ENCODE measurements around the gene SNX21.

SNX21 gene

GRCh38 chr20:45812157-45813005, 21.2 kb upstream of the SNX21 start, which contains the start of gene UBE2C:
Gene UBE2C (plus strand): TSS chr20:45812644. CDS start chr20:45812696, 52 bp downstream.
- Histone ChIP-seq H3K4me1 (ENCODE audit: control insufficient read depth, insufficient read depth, low read length) (peaks cover 6% of the 10 kb centered on the region; the same call in 1 of the 2 replicates), H3K9ac (ENCODE audit: low read length) (peak within 1 kb of the TSS; percentile 90), H3K27ac (ENCODE audit: low read depth, low read length) (peak within 1 kb of the TSS; percentile 77), H3K36me3 (ENCODE audit: control insufficient read depth, insufficient read depth, low read length) (peaks cover 67% of the 10 kb centered on the region), H3K9me3 (ENCODE audit: control insufficient read depth, insufficient read depth, low read depth, low read length) (no peaks in the 10 kb centered on the region), H3K4me3 (ENCODE audit: low read depth, low read length) (peak within 1 kb of the TSS; percentile 97), H3K27me3 (ENCODE audit: control insufficient read depth, insufficient read depth, low read length) (no peaks in the 10 kb centered on the region)

DNA sequence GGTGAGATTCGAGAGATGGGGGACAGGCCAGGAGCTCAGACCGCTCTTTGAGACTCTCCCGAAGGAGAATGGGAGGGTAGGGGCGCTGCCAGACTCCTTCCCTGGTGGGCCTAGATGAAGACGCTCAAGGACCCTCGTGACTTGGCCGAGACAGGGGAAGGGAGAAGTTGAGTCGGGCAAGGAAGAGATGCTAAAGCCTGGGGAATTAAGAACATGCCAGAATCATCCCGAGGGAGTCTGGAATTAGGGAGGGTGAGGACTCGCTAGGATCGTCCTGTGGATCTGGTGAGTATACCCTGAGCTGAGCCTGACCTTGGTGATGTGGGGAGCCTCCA, 20.6 kb upstream of the SNX21 start:
- H3K36me3 ChIP-seq (ENCODE audit: control insufficient read depth, insufficient read depth, low read length) = peaks cover 67% of the 10 kb centered on the region
- H3K4me3 ChIP-seq (ENCODE audit: low read depth, low read length) = peak overlapping the region; percentile 97
- H3K27ac ChIP-seq (ENCODE audit: low read depth, low read length) = peak overlapping the region; percentile 77

DNA sequence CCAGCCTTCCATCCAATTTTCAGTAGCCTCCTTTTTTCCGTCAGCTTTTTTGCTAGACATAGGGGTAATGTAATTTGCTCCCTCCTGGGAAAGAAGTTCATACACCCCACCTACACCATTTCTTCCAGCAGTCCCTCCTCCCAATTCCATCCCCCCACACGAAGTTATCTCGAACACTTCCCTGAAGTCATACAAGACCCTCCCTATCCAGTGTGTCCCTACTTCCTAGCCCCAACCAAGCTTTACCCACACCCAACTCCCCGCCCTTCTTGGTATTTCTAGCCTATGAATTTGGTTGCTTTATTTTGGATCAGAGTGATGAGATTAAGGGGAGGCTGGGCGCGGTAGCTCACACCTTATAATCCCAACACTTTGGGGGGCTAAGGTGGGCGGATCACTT, 20.1 kb upstream of the SNX21 start:
- H3K9me3 ChIP-seq (ENCODE audit: control insufficient read depth, insufficient read depth, low read depth, low read length) = no peaks in the 10 kb centered on the region
- no peak overlapping the region for H3K27ac ChIP-seq (ENCODE audit: low read depth, low read length)
- H3K4me1 ChIP-seq (ENCODE audit: control insufficient read depth, insufficient read depth, low read length) = peaks cover 6% of the 10 kb centered on the region; the same call in 1 of the 2 replicates
- peak overlapping the region; percentile 97 for H3K4me3 ChIP-seq (ENCODE audit: low read depth, low read length)
- no peaks in the 10 kb centered on the region for H3K27me3 ChIP-seq (ENCODE audit: control insufficient read depth, insufficient read depth, low read length)
- peak overlapping the region; percentile 90 for H3K9ac ChIP-seq (ENCODE audit: low read length)
- peaks cover 67% of the 10 kb centered on the region for H3K36me3 ChIP-seq (ENCODE audit: control insufficient read depth, insufficient read depth, low read length)

More for the DNA sequence above, 20.6 kb upstream of the SNX21 start:
- Histone ChIP-seq H3K4me1 (ENCODE audit: control insufficient read depth, insufficient read depth, low read length) (peaks cover 6% of the 10 kb centered on the region; the same call in 1 of the 2 replicates), H3K9me3 (ENCODE audit: control insufficient read depth, insufficient read depth, low read depth, low read length) (no peaks in the 10 kb centered on the region), H3K27me3 (ENCODE audit: control insufficient read depth, insufficient read depth, low read length) (no peaks in the 10 kb centered on the region), H3K9ac (ENCODE audit: low read length) (peak overlapping the region; percentile 90)

DNA sequence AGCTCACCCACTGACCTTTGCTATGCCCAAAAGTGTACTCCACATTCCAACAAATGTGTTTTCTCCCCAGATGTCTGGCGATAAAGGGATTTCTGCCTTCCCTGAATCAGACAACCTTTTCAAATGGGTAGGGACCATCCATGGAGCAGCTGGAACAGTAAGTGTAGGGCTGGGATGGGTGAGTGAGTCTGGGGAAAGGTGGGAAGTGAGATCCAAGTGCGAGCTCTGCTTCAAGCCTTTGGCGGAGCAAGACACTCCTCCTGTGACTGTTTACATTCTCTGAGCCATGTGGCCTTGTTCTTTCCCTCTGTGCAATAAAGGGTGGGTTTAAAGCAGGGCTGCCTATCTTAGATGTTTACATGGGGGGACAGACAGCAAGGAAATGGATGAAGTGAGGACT, 19.3 kb upstream of the SNX21 start:
- H3K4me3 ChIP-seq (ENCODE audit: low read depth, low read length) = no peak overlapping the region
- H3K27ac ChIP-seq (ENCODE audit: low read depth, low read length) = no peak overlapping the region
- H3K9ac ChIP-seq (ENCODE audit: low read length) = no peak overlapping the region
- H3K27me3 ChIP-seq (ENCODE audit: control insufficient read depth, insufficient read depth, low read length) = no peaks in the 10 kb centered on the region
- H3K9me3 ChIP-seq (ENCODE audit: control insufficient read depth, insufficient read depth, low read depth, low read length) = no peaks in the 10 kb centered on the region
- peaks cover 61% of the 10 kb centered on the region for H3K36me3 ChIP-seq (ENCODE audit: control insufficient read depth, insufficient read depth, low read length)
- H3K4me1 ChIP-seq (ENCODE audit: control insufficient read depth, insufficient read depth, low read length) = peaks cover 8% of the 10 kb centered on the region; the same call in 1 of the 2 replicates

DNA sequence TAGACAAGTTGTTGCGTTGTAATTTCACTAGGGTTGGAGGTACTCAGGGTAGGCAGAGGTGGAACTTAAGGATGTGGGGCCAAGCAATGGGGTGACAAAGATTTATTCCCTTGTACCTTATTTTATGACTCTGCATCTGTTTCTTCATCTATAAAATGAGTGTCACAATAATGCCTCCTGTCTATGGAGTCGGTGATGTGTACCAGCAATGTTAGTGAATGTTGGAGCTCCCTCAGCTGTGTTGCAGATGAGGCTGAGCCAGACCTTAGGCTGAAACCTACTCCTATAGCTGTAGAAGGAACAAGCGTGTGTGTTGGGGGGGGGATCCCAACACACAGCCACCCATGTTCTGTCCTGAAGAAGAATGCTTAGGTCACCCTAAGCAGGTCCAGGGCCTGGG, 16.6 kb upstream of the SNX21 start:
- Histone ChIP-seq H3K27me3 (ENCODE audit: control insufficient read depth, insufficient read depth, low read length) (peaks cover 2% of the 10 kb centered on the region; the same call in 1 of the 2 replicates), H3K4me1 (ENCODE audit: control insufficient read depth, insufficient read depth, low read length) (peaks cover 9% of the 10 kb centered on the region; the same call in 1 of the 2 replicates), H3K27ac (ENCODE audit: low read depth, low read length) (no peak overlapping the region), H3K36me3 (ENCODE audit: control insufficient read depth, insufficient read depth, low read length) (peaks cover 38% of the 10 kb centered on the region), H3K4me3 (ENCODE audit: low read depth, low read length) (no peak overlapping the region), H3K9ac (ENCODE audit: low read length) (no peak overlapping the region), H3K9me3 (ENCODE audit: control insufficient read depth, insufficient read depth, low read depth, low read length) (no peaks in the 10 kb centered on the region)

DNA sequence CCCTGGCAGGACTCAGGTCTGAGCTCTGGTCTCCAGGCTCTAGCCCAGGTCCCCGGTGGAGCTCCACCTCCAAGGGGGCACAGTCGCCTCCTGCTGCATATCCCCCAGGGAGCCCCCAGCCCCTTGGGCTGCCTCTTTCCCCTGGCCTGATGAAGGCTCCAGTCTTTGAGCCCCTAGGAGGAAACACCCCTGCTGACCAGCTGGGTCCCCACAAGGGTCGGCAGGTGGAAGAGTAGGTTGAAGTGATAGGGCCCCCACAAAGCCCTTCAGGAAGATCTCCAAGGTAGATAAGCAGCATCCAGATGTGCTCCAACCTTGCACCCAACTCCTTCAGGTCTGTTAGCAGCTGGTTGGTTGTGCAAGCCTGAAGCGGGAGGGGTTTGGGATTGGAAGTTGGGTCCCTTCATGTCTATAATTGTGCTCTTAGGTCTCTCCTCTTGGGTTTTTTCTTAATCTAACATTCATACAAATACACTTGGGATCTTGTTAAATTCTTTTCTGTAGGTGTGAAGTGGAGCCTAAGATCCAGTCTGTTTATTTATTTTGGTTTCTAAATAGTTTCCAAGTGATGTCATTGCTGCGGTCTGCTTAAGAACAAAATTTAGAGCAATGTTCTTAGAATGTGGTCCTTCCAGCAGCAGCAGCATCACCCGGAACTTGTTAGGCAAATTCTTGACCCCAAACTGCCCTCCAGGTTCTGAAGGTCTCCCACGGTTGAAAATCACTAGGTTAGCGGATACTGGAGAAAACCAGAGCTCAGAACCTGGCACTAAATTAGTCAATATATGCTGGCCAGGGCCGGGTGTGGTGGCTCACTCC, 16.0 kb upstream of the SNX21 start:
- no peak overlapping the region for H3K4me3 ChIP-seq (ENCODE audit: low read depth, low read length)
- H3K9me3 ChIP-seq (ENCODE audit: control insufficient read depth, insufficient read depth, low read depth, low read length) = no peaks in the 10 kb centered on the region
- H3K36me3 ChIP-seq (ENCODE audit: control insufficient read depth, insufficient read depth, low read length) = peaks cover 38% of the 10 kb centered on the region
- H3K27ac ChIP-seq (ENCODE audit: low read depth, low read length) = no peak overlapping the region
- peaks cover 8% of the 10 kb centered on the region for H3K27me3 ChIP-seq (ENCODE audit: control insufficient read depth, insufficient read depth, low read length)
- H3K4me1 ChIP-seq (ENCODE audit: control insufficient read depth, insufficient read depth, low read length) = peaks cover 15% of the 10 kb centered on the region
- H3K9ac ChIP-seq (ENCODE audit: low read length) = no peak overlapping the region

DNA sequence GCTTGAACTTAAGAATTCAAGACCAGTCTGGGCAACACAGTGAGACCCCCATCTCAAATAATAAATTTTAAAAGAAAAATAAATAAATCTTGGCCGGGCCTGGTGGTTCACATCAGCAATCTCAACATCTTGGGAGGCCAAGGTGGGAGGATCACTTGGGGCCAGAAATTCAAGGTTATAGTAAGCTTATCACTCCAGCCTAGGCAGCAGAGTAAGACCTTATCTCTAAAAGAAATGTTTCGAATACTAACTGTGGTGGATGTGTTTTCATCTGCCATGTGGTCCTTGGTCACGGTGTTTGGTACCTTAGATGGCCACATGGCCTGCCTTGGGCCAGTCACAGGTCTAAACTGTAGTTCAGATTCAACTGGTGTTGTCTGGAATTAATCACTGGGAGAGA, 15.4 kb upstream of the SNX21 start:
- Histone ChIP-seq H3K36me3 (ENCODE audit: control insufficient read depth, insufficient read depth, low read length) (peaks cover 36% of the 10 kb centered on the region), H3K27ac (ENCODE audit: low read depth, low read length) (no peak overlapping the region), H3K4me3 (ENCODE audit: low read depth, low read length) (no peak overlapping the region), H3K9me3 (ENCODE audit: control insufficient read depth, insufficient read depth, low read depth, low read length) (no peaks in the 10 kb centered on the region), H3K27me3 (ENCODE audit: control insufficient read depth, insufficient read depth, low read length) (peaks cover 15% of the 10 kb centered on the region), H3K9ac (ENCODE audit: low read length) (no peak overlapping the region), H3K4me1 (ENCODE audit: control insufficient read depth, insufficient read depth, low read length) (peaks cover 20% of the 10 kb centered on the region)

DNA sequence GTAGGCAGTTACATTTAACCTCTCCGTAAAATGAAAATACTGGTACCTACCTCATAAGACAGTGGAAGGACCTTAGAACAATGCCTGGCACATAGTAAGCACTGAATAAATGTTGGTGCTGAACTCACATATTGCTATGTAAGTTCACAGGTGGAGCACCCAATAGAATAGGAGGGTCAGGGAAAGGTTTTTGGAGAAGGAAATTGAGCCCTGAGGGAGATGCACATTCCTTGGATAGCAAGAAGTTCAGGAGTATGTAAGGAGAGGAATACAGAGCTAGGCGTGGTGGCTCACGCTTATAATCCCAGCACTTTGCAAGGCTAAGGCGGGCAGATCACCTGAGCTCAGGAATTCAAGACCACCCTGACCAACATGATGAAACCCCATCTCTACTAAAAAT, 14.1 kb upstream of the SNX21 start:
- H3K4me3 ChIP-seq (ENCODE audit: low read depth, low read length) = no peak overlapping the region
- peaks cover 22% of the 10 kb centered on the region for H3K27me3 ChIP-seq (ENCODE audit: control insufficient read depth, insufficient read depth, low read length)
- H3K9ac ChIP-seq (ENCODE audit: low read length) = no peak overlapping the region
- no peak overlapping the region for H3K27ac ChIP-seq (ENCODE audit: low read depth, low read length)
- peaks cover 26% of the 10 kb centered on the region for H3K36me3 ChIP-seq (ENCODE audit: control insufficient read depth, insufficient read depth, low read length)
- no peaks in the 10 kb centered on the region for H3K9me3 ChIP-seq (ENCODE audit: control insufficient read depth, insufficient read depth, low read depth, low read length)
- H3K4me1 ChIP-seq (ENCODE audit: control insufficient read depth, insufficient read depth, low read length) = peaks cover 21% of the 10 kb centered on the region

GRCh38 chr20:45821947-45822346, 11.7 kb upstream of the SNX21 start:
- H3K4me3 ChIP-seq (ENCODE audit: low read depth, low read length) = no peak overlapping the region
- no peak overlapping the region for H3K27ac ChIP-seq (ENCODE audit: low read depth, low read length)
- peaks cover 22% of the 10 kb centered on the region for H3K27me3 ChIP-seq (ENCODE audit: control insufficient read depth, insufficient read depth, low read length)
- no peaks in the 10 kb centered on the region for H3K9me3 ChIP-seq (ENCODE audit: control insufficient read depth, insufficient read depth, low read depth, low read length)
- peaks cover 3% of the 10 kb centered on the region for H3K36me3 ChIP-seq (ENCODE audit: control insufficient read depth, insufficient read depth, low read length)
- H3K4me1 ChIP-seq (ENCODE audit: control insufficient read depth, insufficient read depth, low read length) = peaks cover 35% of the 10 kb centered on the region
- no peak overlapping the region for H3K9ac ChIP-seq (ENCODE audit: low read length)

GRCh38 chr20:45822857-45823256, 10.7 kb upstream of the SNX21 start:
- Histone ChIP-seq H3K9me3 (ENCODE audit: control insufficient read depth, insufficient read depth, low read depth, low read length) (no peaks in the 10 kb centered on the region), H3K27me3 (ENCODE audit: control insufficient read depth, insufficient read depth, low read length) (peaks cover 22% of the 10 kb centered on the region), H3K9ac (ENCODE audit: low read length) (no peak overlapping the region), H3K36me3 (ENCODE audit: control insufficient read depth, insufficient read depth, low read length) (no peaks in the 10 kb centered on the region), H3K4me3 (ENCODE audit: low read depth, low read length) (peak overlapping the region; percentile 40), H3K27ac (ENCODE audit: low read depth, low read length) (no peak overlapping the region), H3K4me1 (ENCODE audit: control insufficient read depth, insufficient read depth, low read length) (peaks cover 38% of the 10 kb centered on the region)
